ENCODE data around the gene RUNDC1.
"Not testable (repeated sequence)": the region's sequence is repeated elsewhere in the genome, so short reads cannot be mapped to it uniquely, and the experiment has no call there.

The RUNDC1 gene

GRCh38 chr17:42992872-42993271 lies 12.5 kb downstream of the RUNDC1 start:
- DNase-seq: no peak

GRCh38 chr17:42993913-42994312 lies 13.5 kb downstream of the RUNDC1 start:
- DNase-seq: not testable (repeated sequence)

DNA sequence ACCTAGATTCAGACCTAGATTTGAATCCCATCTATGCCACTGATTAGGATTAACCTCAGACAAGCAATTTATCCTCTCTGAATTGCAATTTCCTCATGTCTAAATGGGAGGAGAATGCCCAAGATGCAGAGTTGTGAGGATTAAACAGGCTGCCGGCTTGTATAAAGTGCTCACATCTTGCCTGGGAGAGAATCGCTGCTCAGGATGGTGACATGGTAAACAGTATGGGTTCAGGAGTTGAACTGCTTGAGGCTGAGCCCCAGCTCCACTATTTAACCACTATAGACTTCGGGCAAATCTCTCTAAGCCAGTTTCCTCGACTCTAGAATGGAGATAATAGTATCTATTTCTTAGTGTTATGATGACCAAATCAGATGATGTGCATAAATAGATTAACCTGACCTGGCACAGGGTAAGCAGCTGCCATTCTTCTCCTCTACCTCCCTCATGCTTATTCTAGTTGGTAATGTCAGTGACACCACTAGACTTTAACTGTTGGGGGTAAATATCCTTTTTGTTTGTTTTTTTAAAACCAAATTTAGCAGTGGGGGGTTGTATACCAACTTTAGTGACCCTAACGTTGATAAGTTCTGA lies 17.1 kb downstream of the RUNDC1 start:
- peak; percentile 74 for DNase-seq

DNA sequence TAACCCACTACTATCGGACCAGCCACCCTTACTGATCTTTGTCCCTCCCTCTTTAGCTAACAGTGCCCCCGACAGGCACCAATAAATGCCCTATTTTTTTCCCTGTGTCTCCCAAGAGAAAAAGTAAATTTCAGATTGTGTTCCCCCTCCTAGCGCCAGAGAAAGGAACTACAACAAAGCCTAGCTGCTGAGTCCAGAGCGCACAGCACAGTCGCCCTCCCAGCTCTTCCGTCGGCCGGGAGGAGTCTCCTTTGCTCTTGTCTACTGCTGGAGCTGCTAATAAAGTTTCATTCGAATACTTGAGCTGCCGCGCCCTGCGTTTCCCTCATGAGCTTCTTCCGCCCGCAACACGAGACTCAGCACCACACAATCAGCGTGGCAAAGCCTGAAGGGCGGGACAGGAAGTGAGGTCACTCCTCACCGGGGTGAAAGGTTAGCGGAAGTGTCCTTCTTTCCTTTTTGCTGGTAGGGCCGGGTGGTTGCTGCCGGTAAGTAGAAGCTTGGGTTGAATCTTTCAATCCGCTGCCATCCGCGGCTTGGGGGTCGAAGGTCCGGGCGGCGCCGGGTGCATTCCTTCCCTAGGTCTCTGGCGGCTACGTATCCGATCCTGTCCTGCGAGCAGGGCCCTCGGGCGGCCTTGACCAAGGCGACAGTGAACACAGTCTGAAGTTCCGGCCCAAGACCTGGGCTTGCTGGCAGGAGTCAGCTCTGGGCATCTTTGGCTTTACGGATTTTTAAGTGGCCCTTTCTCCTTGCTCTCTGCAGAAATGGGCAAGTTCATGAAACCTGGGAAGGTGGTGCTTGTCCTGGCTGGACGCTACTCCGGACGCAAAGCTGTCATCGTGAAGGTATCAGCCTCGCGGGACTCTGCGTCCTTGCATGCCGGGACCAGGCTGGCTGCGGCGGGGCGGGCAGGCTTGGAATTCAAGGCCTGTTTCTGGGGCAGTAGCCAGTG lies 17.9 kb downstream of the RUNDC1 start, which contains the start of gene RPL27:
TSS of gene RPL27 (plus strand) at position 436 of the 955 bp plus-strand sequence. CDS start at position 768, 332 bp downstream.
- peak; percentile 100 for DNase-seq

DNA sequence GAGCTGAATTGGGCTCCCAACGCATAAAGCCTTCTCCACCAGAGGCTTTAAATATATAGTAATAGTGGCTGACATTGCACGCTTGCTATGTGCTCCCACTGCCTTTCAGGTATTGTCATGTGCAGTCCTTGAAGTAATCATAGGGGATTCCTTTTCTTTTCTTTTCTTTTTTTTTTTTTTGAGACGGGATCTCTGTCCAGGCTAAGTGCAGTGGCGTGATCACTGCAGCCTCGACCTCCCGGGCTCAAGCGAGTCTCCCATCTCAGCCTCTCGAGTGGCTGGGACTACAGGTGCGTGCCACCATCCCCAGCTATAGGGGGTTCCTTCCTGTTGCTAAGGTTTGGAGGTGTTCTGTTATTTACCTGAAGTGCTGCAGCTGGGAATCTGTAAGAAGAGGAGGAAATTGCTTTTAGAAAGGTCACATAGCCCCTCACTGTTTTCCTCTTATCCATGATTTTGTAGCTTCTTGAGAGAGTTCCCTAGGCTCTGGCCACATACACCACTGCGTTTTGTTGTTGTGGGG lies 18.7 kb downstream of the RUNDC1 start:
- DNase-seq: no peak

DNA sequence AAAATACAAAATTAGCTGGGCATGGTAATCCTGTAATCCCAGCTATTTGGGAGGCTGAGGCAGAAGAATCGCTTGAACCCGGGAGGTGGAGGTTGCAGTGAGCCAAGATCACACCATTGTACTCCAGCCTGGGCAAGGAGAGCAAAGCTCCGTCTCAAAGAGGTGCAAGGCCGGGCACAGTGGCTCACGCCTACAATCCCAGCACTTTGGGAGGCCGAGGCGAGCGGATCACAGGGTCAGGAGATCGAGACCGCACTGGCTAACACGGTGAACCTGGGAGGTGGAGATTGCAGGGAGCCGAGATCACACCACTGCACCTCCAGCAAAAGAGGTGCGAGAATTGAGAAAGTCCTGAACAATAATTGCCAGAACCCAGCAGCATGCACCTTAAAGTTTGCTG lies 20.5 kb downstream of the RUNDC1 start:
- DNase-seq: not testable (repeated sequence)

DNA sequence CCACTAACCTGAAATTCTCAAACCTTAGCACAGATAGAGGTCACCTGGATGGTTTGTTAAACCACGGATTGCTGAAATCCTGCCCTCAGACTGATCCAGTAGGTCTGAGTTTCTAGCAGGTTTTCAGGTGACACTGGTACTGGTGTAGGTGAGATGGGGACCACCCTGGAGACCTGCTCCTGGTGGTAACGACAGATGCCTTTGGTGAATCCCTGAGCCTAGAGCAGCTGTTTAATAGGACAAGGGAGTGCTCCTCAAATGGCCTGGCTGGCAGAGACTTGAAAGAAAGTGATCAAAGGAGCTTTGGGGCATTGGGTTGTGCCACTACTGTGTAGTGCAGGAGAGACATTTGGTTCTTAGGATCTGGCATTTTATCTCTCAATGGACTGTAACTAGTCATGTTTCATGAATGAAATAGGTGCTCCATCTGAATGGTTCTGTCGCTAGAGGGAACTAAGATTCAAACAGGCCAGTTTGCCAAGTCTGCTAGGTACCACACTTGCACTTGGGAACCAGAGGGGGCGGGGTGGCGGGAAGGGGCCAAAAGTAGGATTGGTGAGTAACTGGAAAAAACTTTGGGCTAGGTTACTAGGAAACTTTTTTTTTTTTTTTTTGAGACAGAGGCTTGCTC lies 23.3 kb downstream of the RUNDC1 start:
- peak; percentile 34 for DNase-seq

DNA sequence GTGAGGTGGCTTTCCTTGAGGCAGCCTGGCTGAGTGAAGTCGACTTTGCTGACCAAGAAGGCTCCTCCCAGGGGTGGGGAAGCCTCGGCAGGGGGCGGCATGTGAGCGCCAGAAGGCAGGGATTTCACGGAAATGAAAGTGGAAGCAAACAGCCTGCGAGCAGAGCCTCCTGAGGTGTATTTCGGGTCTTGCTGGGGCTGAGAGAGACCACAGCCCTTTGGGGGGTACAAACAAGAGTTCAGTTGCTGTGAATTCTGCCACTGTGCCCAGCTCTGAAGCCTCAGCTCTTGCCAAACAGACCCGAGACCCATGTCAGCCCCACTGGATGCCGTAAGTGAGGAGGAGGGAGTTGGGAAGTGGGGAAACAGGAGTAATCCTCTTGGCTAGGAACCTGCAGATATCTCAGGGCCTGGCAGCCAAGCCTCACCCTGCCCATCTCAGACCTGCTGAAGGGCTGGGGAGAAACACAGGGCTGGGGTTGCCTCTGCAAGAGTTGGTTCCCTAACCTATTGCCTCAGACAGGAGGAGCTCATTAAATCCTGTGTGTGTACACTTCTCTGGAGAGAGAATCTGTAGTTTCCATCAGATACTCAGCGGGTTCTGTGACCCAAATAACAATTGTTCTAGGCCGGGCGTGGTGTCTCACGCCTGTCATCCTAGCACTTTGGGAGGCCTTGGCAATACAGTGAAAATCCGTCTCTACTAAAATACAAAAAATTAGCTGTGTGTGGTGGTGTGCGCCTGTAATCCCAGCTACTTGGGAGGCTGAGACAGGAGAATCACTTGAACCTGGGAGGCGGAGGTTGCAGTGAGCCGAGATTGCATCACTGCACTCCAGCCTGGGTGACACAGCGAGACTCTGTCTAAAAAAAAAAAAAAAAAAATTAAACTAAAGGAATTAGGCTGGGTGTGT lies 26.5 kb downstream of the RUNDC1 start, which contains the start of gene IFI35:
TSS of gene IFI35 (plus strand) at position 146 of the 913 bp plus-strand sequence. CDS start at position 310, 164 bp downstream.
- peak; percentile 94 for DNase-seq

DNA sequence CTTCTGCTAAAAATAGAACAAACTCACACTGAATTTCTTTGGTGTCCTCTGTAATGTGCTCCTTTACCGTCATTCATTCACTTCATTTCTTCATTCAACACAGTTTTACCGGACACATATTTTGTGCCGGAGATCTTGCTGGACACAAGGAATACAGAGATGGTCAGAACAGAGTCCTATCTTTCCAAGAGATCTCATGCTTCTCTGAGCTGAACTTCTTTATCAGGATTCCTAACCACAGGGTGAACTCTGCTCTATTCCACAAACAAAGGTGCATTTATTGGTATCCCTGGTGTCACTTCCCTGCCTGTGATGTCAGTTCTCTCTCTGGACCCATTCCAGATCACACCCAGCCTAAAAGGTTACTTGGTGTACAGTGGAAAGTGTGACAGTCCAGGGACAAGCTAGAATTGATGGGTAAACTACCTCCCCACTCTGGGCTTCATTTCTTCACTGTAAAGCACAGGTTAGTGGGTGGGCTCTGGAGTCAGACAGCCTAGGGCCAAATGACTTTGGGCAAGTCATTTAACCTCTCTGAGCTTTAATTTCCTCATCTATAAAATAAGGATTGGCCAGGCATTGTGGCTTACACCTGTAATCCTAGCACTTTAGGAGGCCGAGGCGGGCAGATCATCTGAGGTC lies 30.4 kb downstream of the RUNDC1 start:
- peak; percentile 37 for DNase-seq

GRCh38 chr17:43011728-43012472 lies 31.5 kb downstream of the RUNDC1 start:
- peak; percentile 48 for DNase-seq

DNA sequence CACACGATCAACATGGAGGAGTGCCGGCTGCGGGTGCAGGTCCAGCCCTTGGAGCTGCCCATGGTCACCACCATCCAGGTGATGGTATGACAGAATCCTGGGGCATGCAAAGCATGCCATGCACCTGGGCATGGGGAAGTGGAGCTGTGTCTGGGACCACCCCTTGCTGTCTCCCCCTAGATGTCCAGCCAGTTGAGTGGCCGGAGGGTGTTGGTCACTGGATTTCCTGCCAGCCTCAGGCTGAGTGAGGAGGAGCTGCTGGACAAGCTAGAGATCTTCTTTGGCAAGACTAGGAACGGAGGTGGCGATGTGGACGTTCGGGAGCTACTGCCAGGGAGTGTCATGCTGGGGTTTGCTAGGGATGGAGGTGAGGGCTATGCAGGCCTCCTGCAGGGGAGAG lies 32.9 kb downstream of the RUNDC1 start:
- DNase-seq: no peak

DNA sequence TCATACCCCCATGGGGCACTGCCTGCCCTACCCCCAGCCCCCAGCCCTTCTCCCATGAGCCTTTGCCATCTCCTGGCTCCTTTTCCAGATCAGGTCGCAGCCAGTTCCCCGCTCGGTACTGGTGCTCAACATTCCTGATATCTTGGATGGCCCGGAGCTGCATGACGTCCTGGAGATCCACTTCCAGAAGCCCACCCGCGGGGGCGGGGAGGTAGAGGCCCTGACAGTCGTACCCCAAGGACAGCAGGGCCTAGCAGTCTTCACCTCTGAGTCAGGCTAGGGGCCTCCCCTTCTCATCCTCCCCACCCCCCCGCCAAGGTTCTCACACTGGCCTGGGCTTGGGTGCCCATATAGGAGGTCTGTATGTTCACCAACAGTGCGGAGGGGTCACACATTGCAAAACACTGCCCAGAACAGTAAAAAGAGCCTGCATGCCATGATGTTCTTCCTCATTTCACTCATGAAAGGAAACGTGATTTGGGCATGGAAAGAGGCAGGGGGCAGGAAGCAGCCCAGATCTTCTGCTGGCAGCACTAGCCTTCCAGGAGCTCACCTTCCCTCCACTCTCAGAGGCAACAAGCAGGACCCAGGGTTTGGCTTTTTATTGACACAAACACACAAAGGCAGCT lies 33.8 kb downstream of the RUNDC1 start:
- DNase-seq: peak; percentile 48

GRCh38 chr17:43014649-43015542 lies 34.5 kb downstream of the RUNDC1 start:
- DNase-seq: peak; percentile 48

DNA sequence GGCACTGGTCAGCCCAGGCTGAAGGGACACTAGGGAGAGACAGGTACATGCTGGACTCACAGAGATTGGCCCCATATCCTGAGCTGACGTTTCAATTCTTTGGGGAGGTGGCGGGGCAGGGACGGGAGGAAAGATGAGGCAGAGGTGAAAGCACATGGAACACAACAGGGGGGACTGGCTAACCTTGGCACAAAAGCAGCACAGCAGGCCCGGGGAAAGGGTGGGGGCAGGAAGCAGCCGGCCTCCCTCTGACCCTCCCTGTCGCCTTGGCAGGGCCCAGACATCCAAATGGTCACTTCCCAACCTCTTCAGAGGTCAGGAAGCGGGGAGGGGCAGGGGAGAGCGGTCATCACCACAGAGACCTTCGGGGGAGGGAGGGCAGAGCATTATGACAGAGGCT lies 35.2 kb downstream of the RUNDC1 start:
- DNase-seq: no peak

DNA sequence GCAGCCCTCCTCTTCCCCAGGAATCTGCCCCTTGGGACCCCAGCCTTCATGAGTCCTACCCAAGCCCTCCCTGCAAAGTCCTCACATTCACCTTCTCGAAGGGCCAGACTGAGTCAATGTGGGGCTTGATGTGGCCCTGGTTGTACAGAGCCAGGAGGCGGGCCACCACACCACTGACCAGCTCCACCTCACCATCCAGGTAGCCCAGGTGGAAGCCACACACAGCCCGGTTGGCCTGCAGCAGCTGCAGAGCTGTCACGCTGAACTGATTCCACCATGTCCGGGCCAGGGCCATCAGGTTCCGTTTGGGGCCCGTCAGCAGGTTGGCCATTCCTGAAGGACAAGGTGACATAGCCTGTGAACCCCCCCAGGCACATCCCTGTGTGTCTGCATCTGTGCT lies 35.9 kb downstream of the RUNDC1 start:
- no peak for DNase-seq

GRCh38 chr17:43018008-43018853 lies 37.9 kb downstream of the RUNDC1 start:
- DNase-seq: no peak

DNA sequence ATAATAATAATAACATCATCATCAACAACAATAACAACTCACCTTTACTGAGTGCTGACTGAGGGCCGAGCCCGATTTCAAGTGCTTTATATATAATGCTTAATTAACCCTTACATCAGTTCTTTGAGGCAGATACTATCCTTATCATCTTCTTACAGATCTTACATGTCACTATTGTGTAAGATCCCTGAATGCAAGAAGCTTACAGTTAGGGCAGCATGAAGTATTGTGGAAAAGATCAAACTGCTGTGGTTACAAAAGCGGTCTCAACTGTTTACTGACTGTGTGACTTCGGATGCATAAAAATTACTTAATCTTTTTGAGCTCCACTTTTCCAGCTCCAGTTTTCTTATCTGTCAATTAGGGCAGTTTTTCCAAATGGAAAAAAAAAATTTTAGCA lies 38.6 kb downstream of the RUNDC1 start:
- peak; percentile 78 for DNase-seq

DNA sequence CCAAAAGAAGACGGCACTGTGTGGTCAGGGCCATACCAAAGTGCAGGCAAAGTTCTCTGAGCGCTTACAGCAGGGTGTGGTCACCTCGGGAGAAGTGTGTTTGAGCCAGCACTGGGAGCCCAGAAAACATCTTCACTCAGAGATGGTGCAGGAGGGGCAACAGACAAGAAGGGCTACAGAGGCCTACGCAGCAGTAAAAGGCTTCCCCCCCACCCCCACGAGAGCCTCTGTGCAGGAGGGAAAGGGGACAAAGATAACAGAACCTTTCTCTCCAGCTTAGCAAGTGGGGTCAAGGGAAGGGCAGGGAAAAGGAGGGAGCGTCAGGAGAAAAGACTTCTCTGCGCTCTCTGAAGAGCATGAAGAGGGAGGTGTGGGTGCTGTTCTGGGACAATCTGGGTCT lies 39.1 kb downstream of the RUNDC1 start:
- DNase-seq: peak; percentile 69
